Bronchial epithelial cell (primary cell): Measurements from ENCODE around the gene TRIM46. TPM values are rescaled to one million over a fixed set of nuclear protein-coding genes. Genes with fewer than 3 reads are reported as not detected.
A peak's percentile ranks its signal among the peaks of the same experiment; 100 is the strongest.

Source experiments
- DNase-seq: peaks from one replicate; pipeline ENCODE4 v3.0.0-alpha.2; 2010; ENCODE audit warnings: low read depth
- FAIRE-seq: peaks from 2 replicates; lab custom pipeline; 2011; peaks lifted over from hg19 to GRCh38; lab: Jason Lieb, UNC
- H3K27me3 ChIP-seq: 2 replicates; pipeline ENCODE4 v1.5.1; 2011; ENCODE audit warnings: low read length; ENCODE audit not compliant: control insufficient read depth, insufficient read depth
- H3K36me3 ChIP-seq: 2 replicates; pipeline ENCODE4 v1.5.1; 2011; ENCODE audit warnings: low read length; ENCODE audit not compliant: control insufficient read depth, insufficient read depth
- H3K4me3 ChIP-seq: 2 replicates; pipeline ENCODE4 v1.5.1; 2011; ENCODE audit warnings: mild to moderate bottlenecking, low read depth, low read length, control low read depth
- CTCF ChIP-seq: IDR thresholded peaks from 2 replicates; pipeline ENCODE4 v1.5.1; 2011; ENCODE audit warnings: mild to moderate bottlenecking, moderate library complexity, low read length, control low read depth, inconsistent platforms; ENCODE audit not compliant: insufficient read depth, severe bottlenecking
- total RNA-seq: library from RNA; depleted of rRNA; stranded (reverse); fragments of >200 nt; gene quantifications from 2 replicates; pipeline ENCODE4 v1.2.1, GENCODE V29; 2014

TRIM46 gene
- total RNA-seq, 1 donor from 2014 or later: 0.26 TPM

- Histone ChIP-seq H3K4me3 (peak overlapping the region; percentile 47), H3K36me3 (peaks cover 9% of the 10 kb centered on the region), H3K27me3 (no peaks in the 10 kb centered on the region)
- DNase-seq (no peak), FAIRE-seq (no peak)
- TF ChIP-seq CTCF: no peak
These were observed 21.8 kb downstream of the TRIM46 start for GRCh38 chr1:155195201-155196102.

DNA sequence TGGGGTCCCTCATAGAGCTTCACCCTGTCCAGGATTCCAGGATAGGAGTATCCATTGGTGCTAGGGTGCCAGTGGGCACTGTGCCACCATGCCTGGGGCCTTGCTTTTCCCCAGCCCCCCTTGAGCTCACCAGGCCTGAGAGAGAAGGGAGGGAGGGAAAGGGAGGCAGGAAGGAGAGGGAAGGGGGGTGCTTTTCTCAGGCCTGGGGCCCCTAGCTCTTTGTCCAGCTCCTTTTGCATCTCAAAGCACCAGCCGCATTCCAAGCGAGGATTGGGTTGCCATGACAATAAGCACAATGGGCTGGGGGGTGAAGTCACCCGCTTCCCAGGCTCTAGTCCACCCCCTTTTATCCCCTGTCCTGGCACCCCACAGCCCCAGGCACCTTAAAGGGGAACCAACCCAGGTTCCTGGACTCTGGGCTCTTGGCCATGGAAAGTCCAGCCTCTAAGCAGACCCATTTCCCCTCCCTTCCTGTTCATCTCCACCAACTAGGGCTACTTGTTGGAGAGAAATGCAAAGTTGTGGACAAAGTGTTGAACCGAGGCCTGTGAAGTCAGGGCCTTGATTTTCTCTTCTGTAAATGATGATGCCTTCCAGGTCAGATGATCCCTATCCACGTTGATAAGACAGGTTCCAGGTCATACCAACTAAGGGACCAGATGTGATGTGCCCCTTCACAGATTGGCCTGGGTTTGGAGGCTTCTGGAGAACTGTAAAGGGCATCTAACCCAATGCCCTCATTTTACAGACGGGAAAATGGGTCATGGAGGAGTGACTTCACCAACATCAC, 22.6 kb downstream of the TRIM46 start:
- no peak for FAIRE-seq
- Histone ChIP-seq H3K36me3 (peaks cover 9% of the 10 kb centered on the region), H3K27me3 (no peaks in the 10 kb centered on the region), H3K4me3 (no peak overlapping the region)
- TF ChIP-seq CTCF: no peak
- DNase-seq: no peak

- no peak for FAIRE-seq
- TF ChIP-seq CTCF: no peak
- no peaks in the 10 kb centered on the region for H3K27me3 ChIP-seq
- no peak overlapping the region for H3K4me3 ChIP-seq
- no peak for DNase-seq
- H3K36me3 ChIP-seq: peaks cover 9% of the 10 kb centered on the region
These were observed 23.4 kb downstream of the TRIM46 start for GRCh38 chr1:155196893-155197638.

DNA sequence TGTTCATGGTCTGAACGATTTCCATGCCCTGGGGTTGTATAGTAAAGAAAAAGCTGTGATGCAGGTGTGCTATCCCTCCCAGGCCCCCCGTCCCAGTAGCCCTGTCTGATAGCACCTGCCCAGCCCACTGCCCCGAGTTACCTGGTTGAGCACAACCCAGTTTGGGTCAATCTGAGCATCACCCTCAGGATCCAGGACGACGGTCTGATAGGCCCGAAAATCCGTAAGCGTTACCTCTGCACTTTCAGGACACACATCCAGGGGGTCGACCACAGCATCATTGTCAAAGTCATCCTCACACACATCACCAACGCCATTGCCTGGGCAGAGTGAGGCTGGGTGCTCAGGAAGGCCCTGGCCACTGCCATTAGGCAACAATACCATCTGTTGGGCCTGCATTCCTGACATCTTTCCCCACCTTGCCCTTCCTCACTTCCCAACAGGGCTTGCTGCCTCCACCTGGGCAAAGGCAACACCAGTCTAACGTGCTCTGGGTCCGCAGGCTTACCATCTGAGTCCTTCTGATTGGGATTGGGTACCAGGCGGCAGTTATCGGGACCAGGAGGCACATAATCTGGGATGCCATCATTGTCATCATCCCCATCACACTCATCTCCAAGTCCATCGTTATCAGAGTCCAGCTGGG, 24.4 kb downstream of the TRIM46 start:
- FAIRE-seq: no peak
- DNase-seq: no peak
- Histone ChIP-seq H3K27me3 (no peaks in the 10 kb centered on the region), H3K36me3 (peaks cover 9% of the 10 kb centered on the region), H3K4me3 (no peak overlapping the region)
- TF ChIP-seq CTCF: no peak

DNA sequence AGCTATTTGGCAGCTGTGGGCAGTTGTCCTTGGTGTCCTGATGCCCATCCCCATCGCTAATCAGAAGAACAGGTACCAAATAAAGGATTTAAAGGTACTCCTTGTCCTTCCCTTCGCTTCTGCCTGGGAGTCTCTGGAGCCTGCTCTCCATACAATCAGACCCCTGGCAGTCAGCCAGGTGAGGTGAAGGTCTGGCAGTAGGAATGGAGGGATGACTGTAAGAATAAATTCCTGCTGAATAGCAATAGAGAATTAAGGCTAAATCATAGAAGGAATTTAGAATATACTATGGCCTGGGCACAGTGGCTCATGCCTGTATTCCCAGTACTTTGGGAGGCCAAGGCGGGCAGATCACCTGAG, 24.9 kb downstream of the TRIM46 start:
- H3K27me3 ChIP-seq: no peaks in the 10 kb centered on the region
- DNase-seq (no peak), FAIRE-seq (no peak)
- no peak for TF ChIP-seq CTCF
- H3K36me3 ChIP-seq: peaks cover 9% of the 10 kb centered on the region
- no peak overlapping the region for H3K4me3 ChIP-seq
